Keratinocyte (primary cell): ENCODE results near the gene DLG2. TPM values are rescaled to one million over a fixed set of nuclear protein-coding genes. Genes with fewer than 3 reads are reported as not detected.

Experiments used
- DNase-seq: peaks from one replicate; pipeline ENCODE4 v3.0.0-alpha.2; 2011; ENCODE audit warnings: low read depth, missing footprints, low spot score
- FAIRE-seq: peaks from 2 replicates; lab custom pipeline; 2011; peaks lifted over from hg19 to GRCh38; lab: Jason Lieb, UNC
- H2AFZ ChIP-seq: 2 replicates; pipeline ENCODE4 v1.6.0; 2012; ENCODE audit warnings: low read length, control low read depth, inconsistent platforms; ENCODE audit not compliant: control insufficient read depth
- H3K27ac ChIP-seq: 2 replicates; pipeline ENCODE4 v1.5.1; 2011; ENCODE audit warnings: low read length; ENCODE audit not compliant: control insufficient read depth, insufficient read depth
- H3K27me3 ChIP-seq: 3 replicates; pipeline ENCODE4 v1.6.0; 2011; ENCODE audit warnings: low read length; ENCODE audit not compliant: control insufficient read depth, insufficient read depth; ENCODE audit errors: extremely low read depth
- H3K36me3 ChIP-seq, 2 experiments: 2 replicates in 1 of 2; 3 replicates in 1 of 2; pipeline ENCODE4 v1.5.1; 2011; ENCODE audit warnings: low read length in 2 of 2, mild to moderate bottlenecking in 1 of 2; ENCODE audit not compliant: control insufficient read depth in 2 of 2, insufficient read depth in 2 of 2; ENCODE audit errors: extremely low read depth in 1 of 2
- H3K4me1 ChIP-seq: 3 replicates; pipeline ENCODE4 v1.5.1; 2011; ENCODE audit warnings: low read length; ENCODE audit not compliant: control insufficient read depth, insufficient read depth; ENCODE audit errors: extremely low read depth
- H3K4me2 ChIP-seq: 3 replicates; pipeline ENCODE4 v1.6.0; 2011; ENCODE audit warnings: low read depth, low read length; ENCODE audit not compliant: control insufficient read depth, insufficient read depth; ENCODE audit errors: extremely low read depth
- H3K4me3 ChIP-seq, 3 experiments: fragments of 200-600 bp in 1 of 3; sonication (generic) in 1 of 3; 2 replicates in 2 of 3; 3 replicates in 1 of 3; pipeline ENCODE4 v1.5.1; 2011 to 2016; ENCODE audit warnings: low read length in 3 of 3, mild to moderate bottlenecking in 3 of 3, control low read depth in 2 of 3, inconsistent platforms in 1 of 3, low read depth in 1 of 3, mixed read lengths in 1 of 3, mixed run types in 1 of 3, moderate library complexity in 1 of 3; ENCODE audit not compliant: control insufficient read depth in 2 of 3, insufficient read depth in 2 of 3; ENCODE audit errors: extremely low read depth in 1 of 3
- H3K79me2 ChIP-seq: 2 replicates; pipeline ENCODE4 v1.6.0; 2012; ENCODE audit warnings: low read length; ENCODE audit not compliant: control insufficient read depth, insufficient read depth
- H3K9ac ChIP-seq: 3 replicates; pipeline ENCODE4 v1.6.0; 2011; ENCODE audit warnings: low read length; ENCODE audit not compliant: control insufficient read depth, insufficient read depth; ENCODE audit errors: extremely low read depth
- H3K9me1 ChIP-seq: 3 replicates; pipeline ENCODE4 v1.6.0; 2011; ENCODE audit warnings: low read length; ENCODE audit not compliant: control insufficient read depth, insufficient read depth; ENCODE audit errors: extremely low read depth
- H3K9me3 ChIP-seq: 2 replicates; pipeline ENCODE4 v1.5.1; 2012; ENCODE audit warnings: low read depth, low read length; ENCODE audit not compliant: control insufficient read depth
- H4K20me1 ChIP-seq: 3 replicates; pipeline ENCODE4 v1.6.0; 2011; ENCODE audit warnings: low read length; ENCODE audit not compliant: control insufficient read depth, insufficient read depth; ENCODE audit errors: extremely low read depth
- EZH2 ChIP-seq: IDR thresholded peaks from one replicate; pipeline ENCODE4 v1.6.1; 2012; ENCODE audit warnings: inconsistent platforms, mild to moderate bottlenecking, low read length, moderate library complexity
- dilution Hi-C: fragments of 300-500 bp; cut with MboI; formaldehyde crosslinking; loops from one replicate; pipeline ENCODE4 v1.7.0; 2020; ENCODE audit warnings: low sequenced_read_pairs; ENCODE audit not compliant: extremely low pct_ligation_motif_present
- polyA plus RNA-seq, 5 experiments: library from polyadenylated mRNA; depleted of rRNA in 3 of 5; stranded (reverse) in 3 of 5; stranded (forward) in 1 of 5; unstranded in 1 of 5; fragments of >200 nt; gene quantifications; 1 replicate in 1 of 5; 2 replicates in 3 of 5; 3 replicates in 1 of 5; pipeline versions ENCODE4 v1.2.1 to v1.2.3, GENCODE V29; 2011 to 2012; ENCODE audit warnings: missing spikeins in 2 of 5, low read depth in 1 of 5, low replicate concordance in 1 of 5
- TF ChIP-seq, protein P1 (sequence below), 3 experiments: IDR thresholded peaks in 1 of 3; conservative IDR thresholded peaks in 1 of 3; optimal IDR thresholded peaks in 1 of 3; 2 replicates in 2 of 3; 3 replicates in 1 of 3; pipeline versions ENCODE3 to v1.5.1; 2011; ENCODE audit warnings: low read length in 3 of 3, mild to moderate bottlenecking in 3 of 3, moderate library complexity in 2 of 3, control low read depth in 1 of 3, inconsistent platforms in 1 of 3; ENCODE audit not compliant: insufficient read depth in 2 of 3; ENCODE audit errors: extremely low read depth in 1 of 3

The DLG2 gene
- polyA plus RNA-seq, 1 donor (not counting 4 experiments of a cell fraction or from before 2014, with no cell fraction given) = 0.55 TPM

- Histone ChIP-seq H3K36me3 (no peaks in the 10 kb centered on the region), H3K79me2 (no peaks in the 10 kb centered on the region), H3K4me2 (no peak overlapping the region), H3K27ac (no peak overlapping the region), H4K20me1 (no peaks in the 10 kb centered on the region), H3K9ac (no peak overlapping the region), H3K9me1 (no peaks in the 10 kb centered on the region), H3K9me3 (no peaks in the 10 kb centered on the region), H3K4me1 (no peaks in the 10 kb centered on the region), H3K27me3 (no peaks in the 10 kb centered on the region), H2AFZ (no peak overlapping the region), H3K4me3 (no peak overlapping the region)
- no peak for TF ChIP-seq EZH2
- TF ChIP-seq, protein P1, sequence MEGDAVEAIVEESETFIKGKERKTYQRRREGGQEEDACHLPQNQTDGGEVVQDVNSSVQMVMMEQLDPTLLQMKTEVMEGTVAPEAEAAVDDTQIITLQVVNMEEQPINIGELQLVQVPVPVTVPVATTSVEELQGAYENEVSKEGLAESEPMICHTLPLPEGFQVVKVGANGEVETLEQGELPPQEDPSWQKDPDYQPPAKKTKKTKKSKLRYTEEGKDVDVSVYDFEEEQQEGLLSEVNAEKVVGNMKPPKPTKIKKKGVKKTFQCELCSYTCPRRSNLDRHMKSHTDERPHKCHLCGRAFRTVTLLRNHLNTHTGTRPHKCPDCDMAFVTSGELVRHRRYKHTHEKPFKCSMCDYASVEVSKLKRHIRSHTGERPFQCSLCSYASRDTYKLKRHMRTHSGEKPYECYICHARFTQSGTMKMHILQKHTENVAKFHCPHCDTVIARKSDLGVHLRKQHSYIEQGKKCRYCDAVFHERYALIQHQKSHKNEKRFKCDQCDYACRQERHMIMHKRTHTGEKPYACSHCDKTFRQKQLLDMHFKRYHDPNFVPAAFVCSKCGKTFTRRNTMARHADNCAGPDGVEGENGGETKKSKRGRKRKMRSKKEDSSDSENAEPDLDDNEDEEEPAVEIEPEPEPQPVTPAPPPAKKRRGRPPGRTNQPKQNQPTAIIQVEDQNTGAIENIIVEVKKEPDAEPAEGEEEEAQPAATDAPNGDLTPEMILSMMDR (optimal IDR thresholded peaks at IDR 0.05 in 1 of 3, IDR thresholded peaks at IDR 0.05 in 1 of 3, conservative IDR thresholded peaks at IDR 0.05 in 1 of 3; ENCODE audit: extremely low read depth in 1 of 3, insufficient read depth in 2 of 3, low read length in 3 of 3) = no peak
- dilution Hi-C loops = no loop called here
- FAIRE-seq (no peak), DNase-seq (no peak)
These were observed 945.7 kb downstream of the DLG2 start for GRCh38 chr11:84681456-84681855.

GRCh38 chr11:84675396-84676025 lies 951.6 kb downstream of the DLG2 start:
- Histone ChIP-seq H3K79me2 (no peaks in the 10 kb centered on the region), H3K4me2 (no peak overlapping the region), H3K9me1 (no peaks in the 10 kb centered on the region), H4K20me1 (no peaks in the 10 kb centered on the region), H3K27me3 (no peaks in the 10 kb centered on the region), H2AFZ (no peak overlapping the region), H3K9me3 (no peaks in the 10 kb centered on the region), H3K4me1 (no peaks in the 10 kb centered on the region), H3K4me3 (no peak overlapping the region), H3K27ac (no peak overlapping the region), H3K9ac (no peak overlapping the region), H3K36me3 (no peaks in the 10 kb centered on the region)
- dilution Hi-C loops = no loop called here
- DNase-seq (no peak), FAIRE-seq (no peak)
- TF ChIP-seq EZH2 = no peak
- TF ChIP-seq, protein P1 (optimal IDR thresholded peaks at IDR 0.05 in 1 of 3, IDR thresholded peaks at IDR 0.05 in 1 of 3, conservative IDR thresholded peaks at IDR 0.05 in 1 of 3; ENCODE audit: extremely low read depth in 1 of 3, insufficient read depth in 2 of 3, low read length in 3 of 3) = no peak
